Stimulated activated CD4-positive, alpha-beta T cell treated with anti-CD3 and anti-CD28 coated beads, Interleukin-1b, Interleukin-23, amount 100 ng/mL, for 4 hours (primary cell): ENCODE measurements around the gene SCAI.
"Not testable (repeated sequence)": the region's sequence is repeated elsewhere in the genome, so short reads cannot be mapped to it uniquely, and the experiment has no call there.

Source experiments
- DNase-seq, 2 donors: peaks; one replicate each; pipeline ENCODE4 v3.0.0-alpha.2; 2020; ENCODE audit warnings: low read depth in 2 of 2

SCAI gene

GRCh38 chr9:125028041-125028440, 115.3 kb downstream of the SCAI start:
- no peak for DNase-seq

- DNase-seq, result no peak
These were observed 118.4 kb downstream of the SCAI start for GRCh38 chr9:125024917-125025316.

GRCh38 chr9:125021069-125021468, 122.3 kb downstream of the SCAI start:
- no peak for DNase-seq

- not testable (repeated sequence) for DNase-seq
These were observed 127.7 kb downstream of the SCAI start for GRCh38 chr9:125015655-125016054.

GRCh38 chr9:125012013-125012412, 131.3 kb downstream of the SCAI start:
- DNase-seq, result not testable (repeated sequence)

- no peak for DNase-seq
These were observed 134.7 kb downstream of the SCAI start for GRCh38 chr9:125008599-125008998.

- DNase-seq, result no peak
These were observed 140.0 kb downstream of the SCAI start for GRCh38 chr9:125003332-125003731.

DNA sequence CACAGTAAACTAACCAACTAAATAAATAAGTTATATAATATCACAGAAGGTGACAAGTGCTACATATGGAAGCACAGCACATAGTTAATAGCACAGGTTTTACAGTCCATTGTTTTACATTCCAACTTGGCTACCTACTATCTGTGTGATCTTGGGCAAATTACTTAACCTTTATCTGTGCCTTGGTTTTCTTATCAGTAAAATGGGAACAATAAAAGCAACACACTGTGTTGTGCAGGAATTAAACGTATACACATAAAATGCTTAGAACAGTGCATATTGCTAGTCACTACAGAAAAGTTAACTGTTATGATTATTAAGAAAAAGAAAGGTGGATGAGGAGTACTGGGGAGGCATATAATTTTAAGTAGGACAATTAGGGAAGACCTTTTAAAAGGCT, 159.6 kb downstream of the SCAI start:
- DNase-seq, result no peak

- DNase-seq, result no peak
These were observed 162.9 kb downstream of the SCAI start for GRCh38 chr9:124980431-124980830.

DNA sequence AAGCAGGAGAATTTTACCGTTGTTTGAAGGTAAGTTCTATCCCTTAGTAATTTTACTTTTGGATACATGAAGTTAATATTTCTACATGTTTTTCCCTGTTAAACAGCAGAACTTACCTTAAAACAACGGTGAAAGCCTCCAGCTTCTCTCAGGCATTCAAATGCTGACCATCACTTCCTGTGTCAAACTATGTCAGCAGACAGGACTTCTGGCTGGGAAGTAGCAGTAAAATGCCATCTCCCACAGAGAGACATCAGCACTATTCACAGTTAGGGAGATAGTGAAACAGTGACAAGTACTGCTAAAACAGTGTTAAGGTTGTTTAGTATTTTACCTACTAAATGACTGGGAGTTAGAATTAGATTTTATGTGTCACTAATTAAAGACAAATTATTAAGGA, 168.2 kb downstream of the SCAI start:
- no peak for DNase-seq

- DNase-seq, result no peak
These were observed 169.5 kb downstream of the SCAI start for GRCh38 chr9:124973807-124974206.

GRCh38 chr9:124972241-124972770, 171.0 kb downstream of the SCAI start:
- DNase-seq, result no peak

- DNase-seq, result no peak
These were observed 173.9 kb downstream of the SCAI start for GRCh38 chr9:124969401-124969800.

- no peak for DNase-seq
These were observed 175.1 kb downstream of the SCAI start for GRCh38 chr9:124968238-124968637.

GRCh38 chr9:124965775-124966568, 177.4 kb downstream of the SCAI start:
- DNase-seq, result not testable (repeated sequence)

DNA sequence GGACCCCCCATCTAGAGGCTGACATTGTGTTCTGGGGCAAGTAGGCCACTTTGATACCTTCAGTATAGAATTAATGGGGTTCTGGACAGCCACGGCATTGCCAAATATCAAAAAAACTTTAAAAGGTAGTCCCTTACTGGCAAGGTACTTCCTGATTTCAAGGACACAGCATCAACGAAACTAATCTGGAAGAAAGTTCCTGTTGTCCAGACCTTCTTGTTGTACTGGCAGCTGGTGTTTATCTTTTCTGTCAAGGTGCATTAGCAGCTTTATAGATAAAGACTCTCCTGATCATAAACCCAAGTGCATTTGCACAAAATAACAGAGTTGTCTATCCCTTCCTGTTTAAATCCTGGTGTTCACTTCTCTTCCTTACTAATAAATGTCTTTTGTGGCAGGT, 178.7 kb downstream of the SCAI start:
- no peak for DNase-seq

DNA sequence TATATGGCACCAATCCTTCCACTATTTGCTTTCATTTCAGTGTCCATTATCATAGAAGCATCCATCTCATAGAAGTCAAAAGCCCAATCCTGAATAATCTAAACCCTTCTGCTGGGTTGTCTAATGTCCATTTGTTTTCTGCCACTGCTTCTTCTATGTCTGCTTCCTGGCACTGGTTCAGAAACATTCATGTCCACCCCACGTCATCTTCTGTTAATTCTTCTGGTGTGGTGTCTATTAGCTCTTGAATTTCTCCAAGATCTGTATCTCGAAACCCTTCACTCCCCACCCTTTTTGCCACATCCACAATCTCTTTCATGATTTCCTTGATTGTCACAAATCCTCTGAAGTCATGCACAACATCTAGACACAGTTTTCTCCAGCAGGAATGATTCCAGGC, 179.3 kb downstream of the SCAI start:
- DNase-seq, result no peak

GRCh38 chr9:124960409-124960752, 182.9 kb downstream of the SCAI start:
- no peak for DNase-seq

DNA sequence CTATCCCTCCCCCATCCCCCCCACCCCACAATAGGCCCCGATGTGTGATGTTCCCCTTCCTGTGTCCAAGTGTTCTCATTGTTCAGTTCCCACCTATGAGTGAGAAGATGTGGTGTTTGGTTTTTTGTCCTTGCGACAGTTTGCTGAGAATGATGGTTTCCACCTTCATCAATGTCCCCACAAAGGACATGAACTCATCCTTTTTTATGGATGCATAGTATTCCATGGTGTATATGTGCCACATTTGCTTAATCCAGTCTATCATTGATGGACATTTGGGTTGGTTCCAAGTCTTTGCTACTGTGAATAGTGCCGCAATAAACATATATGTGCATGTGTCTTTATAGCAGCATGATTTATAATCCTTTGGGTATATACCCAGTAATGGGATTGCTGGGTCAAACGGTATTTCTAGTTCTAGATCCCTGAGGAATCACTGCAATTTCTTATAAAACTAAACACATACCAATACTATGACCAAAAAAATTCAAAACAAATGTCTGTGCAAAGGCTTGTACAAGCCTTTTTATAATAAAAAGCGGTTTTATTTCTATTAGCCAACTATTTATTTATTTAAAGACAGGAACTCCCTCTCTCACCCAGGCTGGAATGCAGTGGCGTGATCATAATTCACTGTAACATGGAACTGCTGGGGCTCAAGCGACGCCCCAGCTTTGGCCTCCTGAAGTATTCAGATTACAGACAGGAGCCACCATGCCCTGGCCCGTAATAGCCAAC, 183.5 kb downstream of the SCAI start:
- DNase-seq, result not testable (repeated sequence)

GRCh38 chr9:124954255-124954654, 189.1 kb downstream of the SCAI start:
- DNase-seq, result no peak

GRCh38 chr9:124950050-124950718, 193.1 kb downstream of the SCAI start:
- DNase-seq, result no peak

- no peak for DNase-seq
These were observed 193.9 kb downstream of the SCAI start for GRCh38 chr9:124949387-124949786.
